Keratinocyte (primary cell): ENCODE data around the gene ZSWIM9. TPM values are rescaled to one million over a fixed set of nuclear protein-coding genes. Genes with fewer than 3 reads are reported as not detected.

Source experiments
- DNase-seq: peaks from one replicate; pipeline ENCODE4 v3.0.0-alpha.2; 2011; ENCODE audit warnings: low read depth, missing footprints, low spot score
- FAIRE-seq: peaks from 2 replicates; lab custom pipeline; 2011; peaks lifted over from hg19 to GRCh38; lab: Jason Lieb, UNC
- H2AFZ ChIP-seq: 2 replicates; pipeline ENCODE4 v1.6.0; 2012; ENCODE audit warnings: low read length, control low read depth, inconsistent platforms; ENCODE audit not compliant: control insufficient read depth
- H3K27ac ChIP-seq: 2 replicates; pipeline ENCODE4 v1.5.1; 2011; ENCODE audit warnings: low read length; ENCODE audit not compliant: control insufficient read depth, insufficient read depth
- H3K27me3 ChIP-seq: 3 replicates; pipeline ENCODE4 v1.6.0; 2011; ENCODE audit warnings: low read length; ENCODE audit not compliant: control insufficient read depth, insufficient read depth; ENCODE audit errors: extremely low read depth
- H3K36me3 ChIP-seq, 2 experiments: 2 replicates in 1 of 2; 3 replicates in 1 of 2; pipeline ENCODE4 v1.5.1; 2011; ENCODE audit warnings: low read length in 2 of 2, mild to moderate bottlenecking in 1 of 2; ENCODE audit not compliant: control insufficient read depth in 2 of 2, insufficient read depth in 2 of 2; ENCODE audit errors: extremely low read depth in 1 of 2
- H3K4me1 ChIP-seq: 3 replicates; pipeline ENCODE4 v1.5.1; 2011; ENCODE audit warnings: low read length; ENCODE audit not compliant: control insufficient read depth, insufficient read depth; ENCODE audit errors: extremely low read depth
- H3K4me2 ChIP-seq: 3 replicates; pipeline ENCODE4 v1.6.0; 2011; ENCODE audit warnings: low read depth, low read length; ENCODE audit not compliant: control insufficient read depth, insufficient read depth; ENCODE audit errors: extremely low read depth
- H3K4me3 ChIP-seq, 3 experiments: fragments of 200-600 bp in 1 of 3; sonication (generic) in 1 of 3; 2 replicates in 2 of 3; 3 replicates in 1 of 3; pipeline ENCODE4 v1.5.1; 2011 to 2016; ENCODE audit warnings: low read length in 3 of 3, mild to moderate bottlenecking in 3 of 3, control low read depth in 2 of 3, inconsistent platforms in 1 of 3, low read depth in 1 of 3, mixed read lengths in 1 of 3, mixed run types in 1 of 3, moderate library complexity in 1 of 3; ENCODE audit not compliant: control insufficient read depth in 2 of 3, insufficient read depth in 2 of 3; ENCODE audit errors: extremely low read depth in 1 of 3
- H3K79me2 ChIP-seq: 2 replicates; pipeline ENCODE4 v1.6.0; 2012; ENCODE audit warnings: low read length; ENCODE audit not compliant: control insufficient read depth, insufficient read depth
- H3K9ac ChIP-seq: 3 replicates; pipeline ENCODE4 v1.6.0; 2011; ENCODE audit warnings: low read length; ENCODE audit not compliant: control insufficient read depth, insufficient read depth; ENCODE audit errors: extremely low read depth
- H3K9me1 ChIP-seq: 3 replicates; pipeline ENCODE4 v1.6.0; 2011; ENCODE audit warnings: low read length; ENCODE audit not compliant: control insufficient read depth, insufficient read depth; ENCODE audit errors: extremely low read depth
- H3K9me3 ChIP-seq: 2 replicates; pipeline ENCODE4 v1.5.1; 2012; ENCODE audit warnings: low read depth, low read length; ENCODE audit not compliant: control insufficient read depth
- H4K20me1 ChIP-seq: 3 replicates; pipeline ENCODE4 v1.6.0; 2011; ENCODE audit warnings: low read length; ENCODE audit not compliant: control insufficient read depth, insufficient read depth; ENCODE audit errors: extremely low read depth
- CTCF ChIP-seq, 3 experiments: IDR thresholded peaks in 1 of 3; conservative IDR thresholded peaks in 1 of 3; optimal IDR thresholded peaks in 1 of 3; 2 replicates in 2 of 3; 3 replicates in 1 of 3; pipeline versions ENCODE3 to v1.5.1; 2011; ENCODE audit warnings: low read length in 3 of 3, mild to moderate bottlenecking in 3 of 3, moderate library complexity in 2 of 3, control low read depth in 1 of 3, inconsistent platforms in 1 of 3; ENCODE audit not compliant: insufficient read depth in 2 of 3; ENCODE audit errors: extremely low read depth in 1 of 3
- EZH2 ChIP-seq: IDR thresholded peaks from one replicate; pipeline ENCODE4 v1.6.1; 2012; ENCODE audit warnings: inconsistent platforms, mild to moderate bottlenecking, low read length, moderate library complexity
- dilution Hi-C: fragments of 300-500 bp; cut with MboI; formaldehyde crosslinking; loops from one replicate; pipeline ENCODE4 v1.7.0; 2020; ENCODE audit warnings: low sequenced_read_pairs; ENCODE audit not compliant: extremely low pct_ligation_motif_present
- polyA plus RNA-seq, 5 experiments: library from polyadenylated mRNA; depleted of rRNA in 3 of 5; stranded (reverse) in 3 of 5; stranded (forward) in 1 of 5; unstranded in 1 of 5; fragments of >200 nt; gene quantifications; 1 replicate in 1 of 5; 2 replicates in 3 of 5; 3 replicates in 1 of 5; pipeline versions ENCODE4 v1.2.1 to v1.2.3, GENCODE V29; 2011 to 2012; ENCODE audit warnings: missing spikeins in 2 of 5, low read depth in 1 of 5, low replicate concordance in 1 of 5

Gene ZSWIM9
- polyA plus RNA-seq, 1 donor (not counting 4 experiments of a cell fraction or from before 2014, with no cell fraction given) = 0.46 TPM

GRCh38 chr19:48136547-48136946, 33.9 kb upstream of the ZSWIM9 start:
- DNase-seq = no peak
- no peak overlapping the region for H2AFZ ChIP-seq
- peaks cover 0 to 7% of the 10 kb centered on the region in 2 experiments for H3K36me3 ChIP-seq
- H3K9me3 ChIP-seq = no peaks in the 10 kb centered on the region
- H3K4me2 ChIP-seq = no peak overlapping the region
- H3K9me1 ChIP-seq = no peaks in the 10 kb centered on the region
- TF ChIP-seq EZH2 (no peak), CTCF (optimal IDR thresholded peaks at IDR 0.05 in 1 of 3, IDR thresholded peaks at IDR 0.05 in 1 of 3, conservative IDR thresholded peaks at IDR 0.05 in 1 of 3; ENCODE audit: extremely low read depth in 1 of 3, insufficient read depth in 2 of 3, low read length in 3 of 3) (no peak)
- H3K27ac ChIP-seq = no peak overlapping the region
- H3K27me3 ChIP-seq = no peaks in the 10 kb centered on the region
- no peak overlapping the region for H3K9ac ChIP-seq
- no peaks in the 10 kb centered on the region for H4K20me1 ChIP-seq
- H3K79me2 ChIP-seq = no peaks in the 10 kb centered on the region
- no peak for FAIRE-seq
- dilution Hi-C loops = no loop called here
- no peak overlapping the region for H3K4me3 ChIP-seq
- H3K4me1 ChIP-seq = peaks cover 2% of the 10 kb centered on the region

- TF ChIP-seq EZH2 (no peak), CTCF (optimal IDR thresholded peaks at IDR 0.05 in 1 of 3, IDR thresholded peaks at IDR 0.05 in 1 of 3, conservative IDR thresholded peaks at IDR 0.05 in 1 of 3; ENCODE audit: extremely low read depth in 1 of 3, insufficient read depth in 2 of 3, low read length in 3 of 3) (no peak)
- Histone ChIP-seq H3K27ac (no peak overlapping the region), H3K9me3 (no peaks in the 10 kb centered on the region), H3K27me3 (no peaks in the 10 kb centered on the region), H3K9ac (no peak overlapping the region), H3K4me1 (peaks cover 2% of the 10 kb centered on the region), H2AFZ (no peak overlapping the region), H3K9me1 (no peaks in the 10 kb centered on the region), H3K4me2 (no peak overlapping the region), H3K79me2 (no peaks in the 10 kb centered on the region), H3K4me3 (no peak overlapping the region), H3K36me3 (peaks cover 0 to 7% of the 10 kb centered on the region in 2 experiments), H4K20me1 (no peaks in the 10 kb centered on the region)
- dilution Hi-C loops = no loop called here
- DNase-seq (no peak), FAIRE-seq (no peak)
These were observed 33.1 kb upstream of the ZSWIM9 start for GRCh38 chr19:48137411-48137810.
